22Rv1 (cell line): ENCODE data around the gene SLC35F3.
"Not testable (repeated sequence)": the region's sequence is repeated elsewhere in the genome, so short reads cannot be mapped to it uniquely, and the experiment has no call there.

Source experiments
- H3K27ac ChIP-seq: fragments of 450-650 bp; 2 replicates; pipeline ENCODE4 v1.5.1; 2017
- ZFX ChIP-seq: fragments of 450-650 bp; IDR thresholded peaks from 2 replicates; pipeline ENCODE4 v1.6.1; 2017; ENCODE audit warnings: antibody characterized with exemption, borderline replicate concordance
- TF ChIP-seq, protein P1 (sequence below): fragments of 450-650 bp; IDR thresholded peaks from 2 replicates; pipeline ENCODE4 v1.5.1; 2017; ENCODE audit warnings: mild to moderate bottlenecking

The SLC35F3 gene

DNA sequence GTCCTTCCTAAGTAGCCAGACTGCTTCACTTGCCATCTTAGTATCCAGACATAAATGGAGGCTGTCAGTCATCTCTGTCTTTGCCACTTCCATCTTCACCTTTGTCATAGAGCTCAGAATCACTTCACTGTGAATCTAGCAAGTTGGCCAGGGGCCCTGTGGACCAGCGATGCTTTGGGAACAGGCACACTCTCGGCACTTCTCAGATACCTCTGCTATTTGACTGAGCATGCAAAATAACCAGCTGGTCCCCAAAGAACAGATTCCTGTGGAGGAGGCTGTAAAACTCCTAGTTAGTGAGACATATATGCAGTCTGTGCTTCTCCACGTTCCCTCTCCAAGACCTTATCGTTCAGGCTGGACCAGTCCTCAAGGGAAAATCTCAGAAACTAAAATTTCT is 392.0 kb downstream of the SLC35F3 start:
- no peak for TF ChIP-seq ZFX
- TF ChIP-seq, protein P1, sequence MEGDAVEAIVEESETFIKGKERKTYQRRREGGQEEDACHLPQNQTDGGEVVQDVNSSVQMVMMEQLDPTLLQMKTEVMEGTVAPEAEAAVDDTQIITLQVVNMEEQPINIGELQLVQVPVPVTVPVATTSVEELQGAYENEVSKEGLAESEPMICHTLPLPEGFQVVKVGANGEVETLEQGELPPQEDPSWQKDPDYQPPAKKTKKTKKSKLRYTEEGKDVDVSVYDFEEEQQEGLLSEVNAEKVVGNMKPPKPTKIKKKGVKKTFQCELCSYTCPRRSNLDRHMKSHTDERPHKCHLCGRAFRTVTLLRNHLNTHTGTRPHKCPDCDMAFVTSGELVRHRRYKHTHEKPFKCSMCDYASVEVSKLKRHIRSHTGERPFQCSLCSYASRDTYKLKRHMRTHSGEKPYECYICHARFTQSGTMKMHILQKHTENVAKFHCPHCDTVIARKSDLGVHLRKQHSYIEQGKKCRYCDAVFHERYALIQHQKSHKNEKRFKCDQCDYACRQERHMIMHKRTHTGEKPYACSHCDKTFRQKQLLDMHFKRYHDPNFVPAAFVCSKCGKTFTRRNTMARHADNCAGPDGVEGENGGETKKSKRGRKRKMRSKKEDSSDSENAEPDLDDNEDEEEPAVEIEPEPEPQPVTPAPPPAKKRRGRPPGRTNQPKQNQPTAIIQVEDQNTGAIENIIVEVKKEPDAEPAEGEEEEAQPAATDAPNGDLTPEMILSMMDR, result no peak
- H3K27ac ChIP-seq, result no peak overlapping the region

- no peak overlapping the region for H3K27ac ChIP-seq
- TF ChIP-seq, protein P1, result no peak
Observed at GRCh38 chr1:234297668-234298067, 393.2 kb downstream of the SLC35F3 start.

DNA sequence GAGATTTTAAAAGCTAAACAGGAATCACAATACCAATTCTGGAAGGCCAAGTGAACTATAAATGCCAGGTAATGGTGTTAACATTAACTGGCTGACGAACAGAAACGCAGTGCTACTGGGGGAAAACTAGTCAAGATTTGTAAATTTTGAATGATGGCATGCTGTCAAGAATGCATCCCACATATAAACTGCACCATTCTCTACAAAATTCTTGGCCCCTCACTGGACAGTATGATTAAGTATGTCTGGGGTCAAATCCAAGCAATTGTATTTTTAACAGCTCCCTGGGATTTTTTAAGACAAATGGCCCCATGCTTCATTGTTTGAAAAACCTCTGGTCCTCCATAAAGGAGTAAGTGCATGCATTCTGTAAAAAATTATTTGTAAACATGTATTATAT is 395.6 kb downstream of the SLC35F3 start:
- TF ChIP-seq, protein P1, result no peak
- no peak for TF ChIP-seq ZFX
- H3K27ac ChIP-seq, result no peak overlapping the region

GRCh38 chr1:234301663-234302062 is 397.2 kb downstream of the SLC35F3 start:
- H3K27ac ChIP-seq, result not testable (repeated sequence)

DNA sequence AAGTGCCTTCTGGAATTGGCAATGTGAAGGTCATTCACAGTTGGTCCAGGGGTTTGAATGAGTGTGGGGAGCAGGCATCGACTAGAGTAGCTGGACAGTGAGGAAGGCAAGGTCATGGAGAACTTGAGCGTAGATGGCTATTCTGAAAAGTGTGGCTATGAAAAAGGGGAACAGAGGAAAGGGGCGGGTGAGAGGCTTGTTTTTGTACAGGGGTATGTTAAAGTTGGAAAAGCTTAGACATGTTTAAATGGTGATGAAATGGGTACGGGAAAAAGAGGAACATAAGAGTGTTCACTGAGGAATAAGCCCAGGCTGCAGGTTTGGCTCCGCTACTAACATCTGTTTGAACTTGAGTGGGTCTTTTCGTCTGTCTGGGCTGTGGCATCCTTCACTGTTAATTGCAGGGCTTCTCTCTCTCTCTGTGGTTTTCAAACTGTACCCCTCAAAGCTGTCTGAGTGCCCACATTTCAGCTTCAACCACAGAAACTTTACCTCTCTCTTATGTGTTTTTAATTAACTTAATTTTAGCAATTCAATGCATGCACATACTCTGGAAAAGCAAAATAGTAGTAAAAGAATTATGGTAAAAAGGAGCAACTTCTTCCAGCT is 398.0 kb downstream of the SLC35F3 start:
- H3K27ac ChIP-seq, result no peak overlapping the region
- TF ChIP-seq, protein P1, result no peak
- TF ChIP-seq ZFX, result no peak

DNA sequence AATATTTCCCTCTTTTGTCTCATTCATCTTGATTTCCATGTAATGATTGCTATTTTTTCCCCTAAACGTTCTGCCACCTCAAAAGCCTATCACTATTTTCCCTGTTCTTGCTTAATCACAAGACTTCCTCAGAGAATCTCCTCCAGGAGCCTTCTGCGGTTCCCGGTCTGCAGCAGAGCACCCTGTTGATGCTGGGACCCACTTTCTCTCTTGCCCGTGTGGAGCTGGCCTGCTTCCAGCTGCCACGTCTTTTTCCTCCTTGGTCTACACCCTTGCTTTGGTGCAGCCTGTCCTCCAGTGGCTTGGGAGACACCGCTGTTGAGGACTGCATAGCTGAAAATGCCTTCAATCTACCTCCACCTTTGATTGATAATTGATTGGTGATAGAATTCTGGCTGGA is 398.8 kb downstream of the SLC35F3 start:
- TF ChIP-seq, protein P1, result no peak
- TF ChIP-seq ZFX, result no peak
- no peak overlapping the region for H3K27ac ChIP-seq

- no peak for TF ChIP-seq ZFX
- TF ChIP-seq, protein P1, result no peak
- no peak overlapping the region for H3K27ac ChIP-seq
Observed at GRCh38 chr1:234307726-234308125, 403.2 kb downstream of the SLC35F3 start.

DNA sequence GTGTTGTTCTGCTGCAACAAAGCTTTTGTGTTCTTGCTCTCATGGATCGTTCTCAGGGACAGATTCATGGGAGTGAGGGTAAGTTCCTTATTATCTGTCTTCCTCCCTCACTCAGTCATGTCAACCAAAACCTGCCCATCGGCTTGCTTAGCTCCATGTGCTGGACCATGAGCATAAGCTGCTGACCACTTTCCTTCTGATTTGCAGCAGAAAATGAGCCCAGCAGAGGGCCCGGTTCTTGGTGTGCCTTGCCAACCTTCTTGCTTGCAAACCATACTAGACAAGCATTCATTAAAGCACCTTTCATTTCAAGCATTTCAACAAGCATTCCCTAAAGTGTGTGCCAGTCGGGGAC is 404.7 kb downstream of the SLC35F3 start:
- no peak for TF ChIP-seq ZFX
- TF ChIP-seq, protein P1, result no peak
- no peak overlapping the region for H3K27ac ChIP-seq
